Loucy (cell line): ENCODE data around the gene NFIX.

Experiments
- CTCF ChIP-seq: fragments of 200-600 bp; sonication (generic); conservative IDR thresholded peaks from 2 replicates; pipeline ENCODE4 v1.5.1; 2014; ENCODE audit warnings: mild to moderate bottlenecking, antibody characterized with exemption, low read length
- EZH2phosphoT487 ChIP-seq: fragments of 200-600 bp; IDR thresholded peaks from 2 replicates; pipeline ENCODE4 v1.6.1; 2018; ENCODE audit warnings: antibody characterized with exemption, mild to moderate bottlenecking, moderate library complexity, borderline replicate concordance

- TF ChIP-seq EZH2phosphoT487 (no peak), CTCF (no peak)
Measured at GRCh38 chr19:13047374-13047773, 52.1 kb downstream of the NFIX start.
